NCI-H1436 (cell line): Measurements from ENCODE around the gene TMEM254.
"Not testable (repeated sequence)": the region's sequence is repeated elsewhere in the genome, so short reads cannot be mapped to it uniquely, and the experiment has no call there.

ENCODE experiments used
- DNase-seq: peaks from one replicate; lab custom pipeline; 2025; lab: John Stamatoyannopoulos, UW

Gene TMEM254

GRCh38 chr10:80077869-80078447 is 507 bp upstream of the TMEM254 start:
- no peak for DNase-seq

- DNase-seq = no peak
Observed at GRCh38 chr10:80079312-80079719, 851 bp downstream of the TMEM254 start.

DNA sequence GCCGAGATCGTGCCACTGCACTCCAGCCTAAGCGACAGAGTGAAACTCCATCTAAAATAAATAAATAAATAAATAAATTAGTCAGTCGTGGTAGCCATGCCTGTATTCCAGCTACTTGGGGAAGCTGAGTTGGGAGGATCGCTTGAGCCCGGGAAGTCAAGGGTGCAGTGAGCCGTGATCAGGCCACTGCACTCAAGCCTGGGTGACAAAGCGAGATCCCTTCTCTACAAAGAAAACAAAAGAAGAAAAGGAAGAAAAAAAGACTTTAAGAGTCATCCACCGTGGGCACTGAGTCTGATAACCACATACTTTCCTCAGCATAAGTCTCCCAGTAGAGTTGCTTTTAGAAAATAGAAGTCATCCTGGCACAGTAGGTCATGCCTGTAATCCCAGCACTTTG is 2.6 kb downstream of the TMEM254 start:
- no peak for DNase-seq

DNA sequence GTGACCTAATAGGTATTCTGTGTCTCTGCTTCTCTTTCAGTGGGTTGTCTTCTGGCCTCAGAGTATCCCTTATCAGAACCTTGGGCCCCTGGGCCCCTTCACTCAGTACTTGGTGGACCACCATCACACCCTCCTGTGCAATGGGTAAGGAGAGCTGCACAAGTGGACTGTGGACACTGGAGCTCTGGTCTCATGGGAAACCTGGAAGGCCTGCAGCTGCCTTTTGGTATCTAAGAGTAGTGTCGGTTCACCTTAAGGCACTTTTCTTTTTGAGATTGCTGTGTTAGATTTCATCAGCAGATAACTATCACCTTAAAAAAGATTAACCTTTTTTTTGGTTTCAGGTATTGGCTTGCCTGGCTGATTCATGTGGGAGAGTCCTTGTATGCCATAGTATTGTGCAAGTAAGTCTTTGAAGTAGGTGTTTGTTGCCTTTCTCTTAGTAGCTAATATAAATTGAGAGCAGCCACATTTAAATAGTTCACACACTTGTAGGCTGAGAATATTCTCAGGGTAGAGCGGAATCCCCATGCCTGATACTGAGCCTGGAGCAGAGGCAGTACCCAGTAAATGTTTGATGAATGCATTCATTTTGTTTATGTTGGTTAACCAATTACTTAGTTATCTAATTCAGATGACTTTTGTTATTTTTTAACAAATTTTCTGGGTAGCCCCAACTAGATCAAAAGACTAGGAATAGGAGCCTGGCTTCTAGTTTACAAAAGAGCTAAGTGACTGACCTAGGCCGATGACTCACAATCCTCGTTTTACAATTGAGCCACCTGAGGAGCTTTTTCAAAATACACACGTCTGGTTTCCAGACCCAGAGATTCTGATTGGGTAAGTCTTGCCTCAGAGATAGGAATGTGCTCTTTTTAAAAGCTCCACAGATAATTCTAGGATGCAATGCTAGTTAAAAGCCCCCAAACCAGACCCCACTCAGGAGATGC is 3.6 kb downstream of the TMEM254 start:
- DNase-seq = no peak

DNA sequence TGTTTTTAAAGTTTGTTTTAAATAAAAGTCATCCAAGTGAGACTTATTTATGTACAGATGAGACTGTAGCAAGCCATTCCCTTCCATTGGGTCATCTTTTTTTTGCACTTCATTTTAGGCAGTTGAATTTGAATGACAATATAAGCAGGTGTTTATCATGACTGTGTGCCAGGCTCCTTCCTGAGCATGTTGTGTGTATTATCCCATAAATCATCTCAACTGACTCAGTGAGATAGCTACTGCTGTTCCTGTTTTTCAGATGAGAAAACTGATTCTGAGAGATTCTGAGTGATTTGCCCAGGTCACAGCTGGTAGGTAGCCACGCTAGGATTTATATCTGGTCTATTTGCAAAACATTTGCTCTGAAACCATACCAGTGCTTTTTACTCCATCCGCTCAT is 11.7 kb downstream of the TMEM254 start:
- peak; percentile 13 for DNase-seq

- no peak for DNase-seq
Observed at GRCh38 chr10:80094231-80094630, 15.8 kb downstream of the TMEM254 start.

GRCh38 chr10:80098272-80098671 is 19.8 kb downstream of the TMEM254 start:
- not testable (repeated sequence) for DNase-seq

GRCh38 chr10:80099295-80099694 is 20.8 kb downstream of the TMEM254 start:
- DNase-seq = not testable (repeated sequence)

DNA sequence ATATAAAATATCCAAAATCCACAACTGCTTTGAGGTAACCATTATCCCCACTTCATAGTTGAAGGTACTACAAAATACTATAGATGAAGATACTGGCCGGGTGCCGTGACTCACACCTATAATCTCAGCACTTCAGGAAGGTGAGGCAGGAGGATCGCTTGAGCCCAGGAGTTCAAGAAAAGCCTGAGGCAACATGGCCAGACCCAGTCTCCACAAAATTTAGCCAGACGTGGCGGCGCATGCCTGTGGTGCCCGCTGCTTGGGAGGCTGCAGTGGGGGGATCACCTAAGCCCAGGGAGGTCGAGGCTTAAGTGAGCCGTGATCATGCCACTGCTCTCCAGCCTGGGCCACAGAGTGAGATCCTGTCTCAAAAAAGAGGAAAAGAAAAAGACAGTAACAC is 21.7 kb downstream of the TMEM254 start:
- DNase-seq = no peak

- DNase-seq = no peak
Observed at GRCh38 chr10:80100861-80101695, 22.6 kb downstream of the TMEM254 start.

- no peak for DNase-seq
Observed at GRCh38 chr10:80104066-80104926, 25.8 kb downstream of the TMEM254 start.

GRCh38 chr10:80108576-80109239 is 30.2 kb downstream of the TMEM254 start:
- no peak for DNase-seq

GRCh38 chr10:80110986-80111385 is 32.5 kb downstream of the TMEM254 start:
- DNase-seq = no peak

DNA sequence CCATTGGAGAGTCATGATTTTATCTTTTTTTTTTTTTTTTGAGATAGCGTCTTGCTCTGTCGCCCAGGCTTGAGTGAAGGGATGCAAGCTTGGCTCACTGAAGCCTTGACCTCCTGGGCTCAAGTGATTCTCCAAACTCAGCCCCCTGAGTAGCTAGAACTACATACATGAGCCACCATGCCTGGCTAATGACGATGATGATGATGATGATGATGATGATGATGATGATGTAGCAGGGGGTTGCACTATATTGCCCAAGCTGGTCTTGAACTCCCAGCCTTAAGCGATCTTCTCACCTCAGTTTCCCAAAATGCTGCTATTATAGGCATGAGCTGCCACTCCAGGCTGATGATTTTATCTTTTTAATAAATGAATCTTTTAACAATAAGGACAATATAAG is 40.2 kb downstream of the TMEM254 start:
- no peak for DNase-seq

GRCh38 chr10:80122110-80122710 is 43.7 kb downstream of the TMEM254 start:
- DNase-seq = no peak

GRCh38 chr10:80122746-80123145 is 44.3 kb downstream of the TMEM254 start:
- DNase-seq = no peak

GRCh38 chr10:80126876-80127275 is 48.4 kb downstream of the TMEM254 start:
- DNase-seq = no peak

DNA sequence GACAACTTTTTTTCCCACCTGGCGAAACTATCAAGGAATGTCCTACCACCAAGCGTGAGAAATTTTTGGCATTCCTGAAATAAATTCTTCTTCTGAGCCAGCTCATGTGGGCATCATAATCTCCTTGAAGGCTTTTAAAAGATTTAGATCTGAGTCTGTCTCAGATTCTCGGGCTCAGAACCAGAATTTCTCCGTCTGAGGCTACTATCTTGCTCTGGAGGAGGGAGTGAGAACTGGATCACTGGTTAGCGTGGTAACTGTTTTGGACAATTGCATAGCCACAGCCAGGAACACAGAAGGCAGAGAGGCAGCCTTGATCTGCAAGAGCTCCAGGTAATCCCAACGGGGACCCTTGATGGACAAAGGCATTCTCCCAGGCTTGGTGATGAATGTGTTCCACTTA is 53.0 kb downstream of the TMEM254 start:
- DNase-seq = no peak

DNA sequence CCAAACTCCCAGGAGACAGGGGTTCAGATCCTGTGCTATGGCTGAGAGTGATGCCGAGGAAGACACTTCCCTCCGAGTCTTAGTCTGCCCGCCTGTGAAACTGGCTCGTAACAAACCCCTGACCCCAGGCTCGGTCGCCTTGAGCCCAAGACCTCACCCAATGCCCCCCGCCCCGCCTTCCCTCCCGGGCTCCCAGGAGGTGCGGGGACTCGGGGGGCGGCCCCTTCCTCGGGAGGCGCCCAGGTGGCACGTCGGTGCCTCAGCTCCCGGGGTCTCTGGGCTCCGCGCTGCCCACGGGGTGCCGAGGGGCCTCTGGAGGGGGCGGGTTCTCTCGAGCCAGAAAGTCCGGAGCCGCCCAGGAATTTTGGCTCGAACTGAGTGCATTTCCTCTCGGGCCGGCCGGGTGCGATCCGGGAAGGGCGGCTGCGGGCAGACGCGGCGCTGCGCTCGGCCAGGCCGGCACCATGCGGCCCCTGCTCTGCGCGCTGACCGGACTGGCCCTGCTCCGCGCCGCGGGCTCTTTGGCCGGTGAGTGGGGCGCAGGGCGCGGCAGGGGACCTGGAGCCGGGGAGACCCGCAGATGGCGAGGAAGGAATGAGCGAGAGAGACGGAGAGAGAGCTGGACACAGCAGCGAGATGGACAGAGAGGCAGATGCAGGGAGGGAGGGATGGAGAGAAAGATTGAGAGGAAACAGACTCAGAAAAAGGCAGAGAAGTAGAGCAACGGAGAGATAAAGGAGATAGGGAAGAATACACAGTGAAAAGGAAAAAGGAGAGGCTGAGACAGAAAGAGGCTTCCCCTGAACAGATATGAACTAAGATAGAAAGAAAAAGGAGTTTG is 54.1 kb downstream of the TMEM254 start, which contains the start of gene PLAC9:
Gene PLAC9 (plus strand): TSS at position 432 of the 841 bp plus-strand sequence. CDS start 33 bp downstream, at position 465.
- no peak for DNase-seq
